ENCODE results near the gene OR2M7. TPM values are rescaled to one million over a fixed set of nuclear protein-coding genes. Genes with fewer than 3 reads are reported as not detected.

Gene OR2M7
- total RNA-seq, 2 experiments from 2014 or later, result not detected

DNA sequence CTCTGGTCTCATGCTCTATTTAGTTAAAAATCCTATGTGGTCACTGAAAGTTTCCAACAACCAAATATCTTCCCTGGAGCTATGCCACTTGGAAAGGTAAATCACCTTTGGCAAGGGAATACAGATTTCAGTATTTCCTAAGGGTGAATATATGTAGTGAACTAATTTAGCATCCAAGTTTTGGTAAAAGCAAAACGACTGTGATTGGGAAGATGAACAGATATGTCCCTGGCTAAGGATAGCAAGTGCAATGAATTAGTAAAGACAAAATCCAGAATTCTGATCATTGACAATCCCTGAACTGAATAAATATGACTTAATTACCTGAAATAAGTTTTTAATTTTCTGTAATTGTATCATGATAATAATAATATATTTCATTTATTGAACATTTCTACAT, 46.5 kb downstream of the OR2M7 start, which contains the start of gene OR2T33:
TSS of gene OR2T33 (minus strand) at position 101 of the 400 bp plus-strand sequence. CDS start 4,162 bp downstream, outside the sequence.
- Mint-ChIP-seq H3K9me3 (no peaks in the 10 kb centered on the region), H3K27me3 (no peaks in the 10 kb centered on the region), H3K36me3 (no peaks in the 10 kb centered on the region), H3K4me3 (no peak within 1 kb of the TSS), H3K4me1 (no peaks in the 10 kb centered on the region), H3K27ac (no peak within 1 kb of the TSS)
- DNase-seq, result no peak
- POLR2A ChIA-PET, result no interaction called here
- ATAC-seq (ENCODE audit: low read depth), result no peak

Other genes with a start within 250 kb of the OR2M7 start
- gene OR2L13, start 229.4 kb downstream of the OR2M7 start, total RNA-seq, result not detected
- not detected for gene OR2M5, start 179.4 kb downstream of the OR2M7 start, total RNA-seq
- gene OR2M2, start 149.7 kb downstream of the OR2M7 start, total RNA-seq, result not detected
- gene OR2M3, start 127.3 kb downstream of the OR2M7 start, total RNA-seq, result not detected
- gene OR2M4, start 93.2 kb downstream of the OR2M7 start, total RNA-seq, result not detected
- gene OR2T33, start 46.6 kb downstream of the OR2M7 start, total RNA-seq, result not detected
- not detected for gene OR2T12, start 21.1 kb downstream of the OR2M7 start, total RNA-seq
- not detected for gene OR14C36, start 24.2 kb upstream of the OR2M7 start, total RNA-seq
- gene OR2T4, start 37.1 kb upstream of the OR2M7 start, total RNA-seq, result not detected
- not detected for gene OR2T6, start 51.2 kb upstream of the OR2M7 start, total RNA-seq
- gene OR2T1, start 78.5 kb upstream of the OR2M7 start, total RNA-seq, result not detected
- gene OR2T2, start 121.1 kb upstream of the OR2M7 start, total RNA-seq, result not detected
- gene OR2T3, start 148.8 kb upstream of the OR2M7 start, total RNA-seq, result not detected
- gene OR2T5, start 164.0 kb upstream of the OR2M7 start, total RNA-seq, result not detected
- gene OR2G6, start 183.5 kb upstream of the OR2M7 start, total RNA-seq, result not detected
- gene OR2T29, start 238.2 kb upstream of the OR2M7 start, total RNA-seq, result not detected

All from activated naive CD8-positive, alpha-beta T cell treated with anti-CD3 and anti-CD28 coated beads, Interleukin-2, amount 10 ng/mL, durations not matched to agents 7 days and 5 days (primary cell).